ENCODE data around the gene TBXA2R. TPM values are rescaled to one million over a fixed set of nuclear protein-coding genes. Genes with fewer than 3 reads are reported as not detected.
"Not testable (repeated sequence)": the region's sequence is repeated elsewhere in the genome, so short reads cannot be mapped to it uniquely, and the experiment has no call there.

The TBXA2R gene
- total and polyA plus RNA-seq, 3 experiments from 2014 or later, result 1.5 to 7.6 (median 2.4) TPM

GRCh38 chr19:3649888-3650287, 43.2 kb upstream of the TBXA2R start:
- no peaks in the 10 kb centered on the region for H3K36me3 ChIP-seq (ENCODE audit: insufficient read depth, low read length)
- Mint-ChIP-seq H3K4me1 (no peaks in the 10 kb centered on the region), H3K9me3 (no peaks in the 10 kb centered on the region), H3K36me3 (peaks cover 0 to 31% (median 0%) of the 10 kb centered on the region in 3 donors), H3K27me3 (no peaks in the 10 kb centered on the region), H3K27ac (no peak overlapping the region), H3K4me3 (no peak overlapping the region)
- ChIA-PET POLR2A (no interaction called here), CTCF (no interaction called here)
- H3K27me3 ChIP-seq (ENCODE audit: insufficient read depth, low read length, poor library complexity, severe bottlenecking), result no peaks in the 10 kb centered on the region
- H3K4me1 ChIP-seq (ENCODE audit: insufficient read depth, low read length), result no peaks in the 10 kb centered on the region
- no peak overlapping the region for H3K27ac ChIP-seq (ENCODE audit: low read depth, low read length)
- no peak for DNase-seq
- no peaks in the 10 kb centered on the region for H3K9me3 ChIP-seq (ENCODE audit: low read length)
- H3K4me3 ChIP-seq (ENCODE audit: low read length), result no peak overlapping the region

- H3K9me3 Mint-ChIP-seq, result no peaks in the 10 kb centered on the region
- no peaks in the 10 kb centered on the region for H3K9me3 ChIP-seq (ENCODE audit: low read length)
- H3K4me3 Mint-ChIP-seq, result no peak overlapping the region
- H3K36me3 Mint-ChIP-seq, result peaks cover 0 to 33% (median 0%) of the 10 kb centered on the region in 3 donors
- no peaks in the 10 kb centered on the region for H3K27me3 ChIP-seq (ENCODE audit: insufficient read depth, low read length, poor library complexity, severe bottlenecking)
- H3K36me3 ChIP-seq (ENCODE audit: insufficient read depth, low read length), result no peaks in the 10 kb centered on the region
- no peaks in the 10 kb centered on the region for H3K4me1 ChIP-seq (ENCODE audit: insufficient read depth, low read length)
- POLR2A ChIA-PET, result no interaction called here
- CTCF ChIA-PET, result no interaction called here
- no peak overlapping the region for H3K4me3 ChIP-seq (ENCODE audit: low read length)
- DNase-seq, result no peak
- H3K27ac ChIP-seq (ENCODE audit: low read depth, low read length), result no peak overlapping the region
- no peaks in the 10 kb centered on the region for H3K4me1 Mint-ChIP-seq
- no peak overlapping the region for H3K27ac Mint-ChIP-seq
- H3K27me3 Mint-ChIP-seq, result no peaks in the 10 kb centered on the region
These were observed 41.6 kb upstream of the TBXA2R start for GRCh38 chr19:3648037-3648905.

GRCh38 chr19:3647102-3647501, 40.4 kb upstream of the TBXA2R start:
- H3K27me3 Mint-ChIP-seq; H3K4me3 Mint-ChIP-seq; H3K9me3 ChIP-seq (ENCODE audit: low read length); H3K4me1 Mint-ChIP-seq; CTCF ChIA-PET; H3K4me3 ChIP-seq (ENCODE audit: low read length); H3K27ac ChIP-seq (ENCODE audit: low read depth, low read length); H3K27ac Mint-ChIP-seq; POLR2A ChIA-PET; H3K36me3 ChIP-seq (ENCODE audit: insufficient read depth, low read length); DNase-seq; H3K27me3 ChIP-seq (ENCODE audit: insufficient read depth, low read length, poor library complexity, severe bottlenecking); H3K4me1 ChIP-seq (ENCODE audit: insufficient read depth, low read length); H3K9me3 Mint-ChIP-seq: not testable (repeated sequence)
- H3K36me3 Mint-ChIP-seq, result peaks cover 0 to 37% (median 2%) of the 10 kb centered on the region in 3 donors

DNA sequence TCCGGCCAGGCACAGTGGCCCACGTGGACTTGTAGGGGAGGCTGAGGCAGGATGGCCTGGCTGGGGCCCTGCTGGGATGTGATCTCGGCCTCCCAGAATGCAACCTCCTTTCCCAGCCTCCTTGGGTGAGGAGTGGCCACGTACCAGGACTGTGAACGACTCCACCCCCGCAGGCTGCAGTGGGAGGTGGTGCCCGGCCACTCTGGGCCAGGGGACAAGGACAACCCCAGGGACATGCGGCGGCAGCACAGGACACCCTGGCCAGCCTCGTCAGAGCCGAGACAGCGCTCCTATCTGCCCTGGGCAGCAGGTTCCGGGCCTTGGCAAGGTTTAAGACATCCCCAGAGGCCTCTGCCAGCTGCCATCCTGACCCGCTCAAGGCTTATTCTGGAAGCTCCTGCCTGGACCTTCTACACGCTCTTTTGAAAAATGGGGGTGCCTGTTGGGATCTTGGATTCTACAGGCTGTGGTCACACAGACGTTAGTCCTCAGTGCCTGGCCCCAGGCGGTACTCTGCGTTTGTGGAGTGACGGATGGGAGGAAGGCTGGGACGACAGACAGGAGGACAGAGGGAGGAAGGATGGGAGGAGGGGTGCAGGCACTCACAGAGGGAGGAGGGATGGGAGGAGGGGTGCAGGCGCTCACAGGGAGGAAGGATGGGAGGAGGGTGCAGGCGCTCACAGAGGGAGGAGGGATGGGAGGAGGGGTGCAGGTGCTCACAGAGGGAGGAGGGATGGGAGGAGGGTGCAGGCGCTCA, 39.8 kb upstream of the TBXA2R start:
- CTCF ChIA-PET, result no interaction called here
- Histone ChIP-seq H3K4me1 (ENCODE audit: insufficient read depth, low read length) (no peaks in the 10 kb centered on the region), H3K9me3 (ENCODE audit: low read length) (no peaks in the 10 kb centered on the region), H3K27ac (ENCODE audit: low read depth, low read length) (no peak overlapping the region), H3K36me3 (ENCODE audit: insufficient read depth, low read length) (no peaks in the 10 kb centered on the region), H3K27me3 (ENCODE audit: insufficient read depth, low read length, poor library complexity, severe bottlenecking) (no peaks in the 10 kb centered on the region), H3K4me3 (ENCODE audit: low read length) (no peak overlapping the region)
- POLR2A ChIA-PET, result no interaction called here
- Mint-ChIP-seq H3K9me3 (no peaks in the 10 kb centered on the region), H3K36me3 (peaks cover 0 to 38% (median 2%) of the 10 kb centered on the region in 3 donors), H3K27ac (peak overlapping the region in 1 of 8 donors; percentile 31), H3K4me1 (no peaks in the 10 kb centered on the region), H3K4me3 (no peak overlapping the region), H3K27me3 (no peaks in the 10 kb centered on the region)
- DNase-seq, result no peak

DNA sequence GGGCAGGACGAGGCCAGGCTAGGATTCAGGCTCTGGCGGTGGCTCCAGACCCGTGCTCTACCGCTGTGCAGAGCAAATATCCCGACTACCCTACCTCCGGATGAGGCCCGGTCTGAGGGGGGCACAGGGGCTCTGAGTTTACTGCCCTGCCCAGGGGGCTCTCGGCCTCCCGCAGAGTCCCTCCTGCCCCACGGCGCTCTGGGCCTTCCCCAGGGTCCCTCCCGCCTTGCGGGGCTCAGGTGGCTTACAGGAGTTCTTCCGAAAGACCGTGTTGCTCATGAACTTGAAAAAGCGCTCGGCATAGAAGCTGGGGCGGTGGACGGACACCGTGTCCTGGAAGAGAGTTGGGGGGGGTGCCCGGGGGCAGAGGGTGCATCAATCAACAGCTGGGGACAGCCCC, 39.1 kb upstream of the TBXA2R start:
- Histone ChIP-seq H3K27ac (ENCODE audit: low read depth, low read length) (no peak overlapping the region), H3K9me3 (ENCODE audit: low read length) (no peaks in the 10 kb centered on the region), H3K4me3 (ENCODE audit: low read length) (no peak overlapping the region), H3K36me3 (ENCODE audit: insufficient read depth, low read length) (no peaks in the 10 kb centered on the region), H3K27me3 (ENCODE audit: insufficient read depth, low read length, poor library complexity, severe bottlenecking) (no peaks in the 10 kb centered on the region), H3K4me1 (ENCODE audit: insufficient read depth, low read length) (no peaks in the 10 kb centered on the region)
- DNase-seq, result no peak
- Mint-ChIP-seq H3K4me3 (no peak overlapping the region), H3K27ac (no peak overlapping the region), H3K9me3 (no peaks in the 10 kb centered on the region), H3K4me1 (no peaks in the 10 kb centered on the region), H3K36me3 (peaks cover 0 to 36% (median 2%) of the 10 kb centered on the region in 3 donors), H3K27me3 (no peaks in the 10 kb centered on the region)
- ChIA-PET CTCF (no interaction called here), POLR2A (no interaction called here)

DNA sequence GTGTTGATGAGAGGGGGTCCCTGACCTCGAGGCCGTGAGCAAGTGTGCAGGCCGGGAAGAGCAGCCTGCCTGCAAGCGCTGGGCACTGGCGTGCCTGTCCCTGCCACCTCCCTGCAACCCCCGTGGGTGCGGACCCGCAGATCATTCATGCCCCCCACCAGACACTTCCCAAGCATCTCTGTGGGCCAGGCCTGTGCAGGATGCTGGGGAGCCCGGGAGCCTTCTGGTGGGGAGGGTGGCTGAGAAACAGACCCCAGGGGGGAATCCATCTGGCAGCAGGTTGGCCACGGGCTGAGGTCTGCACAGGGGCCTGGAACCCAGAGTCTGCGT, 38.4 kb upstream of the TBXA2R start:
- H3K9me3 Mint-ChIP-seq, result no peaks in the 10 kb centered on the region
- H3K4me1 ChIP-seq (ENCODE audit: insufficient read depth, low read length), result no peaks in the 10 kb centered on the region
- H3K4me3 Mint-ChIP-seq, result no peak overlapping the region
- no peak for DNase-seq
- H3K36me3 Mint-ChIP-seq, result peaks cover 0 to 32% (median 2%) of the 10 kb centered on the region in 3 donors
- H3K27me3 ChIP-seq (ENCODE audit: insufficient read depth, low read length, poor library complexity, severe bottlenecking), result no peaks in the 10 kb centered on the region
- no peak overlapping the region for H3K27ac ChIP-seq (ENCODE audit: low read depth, low read length)
- no peak overlapping the region for H3K4me3 ChIP-seq (ENCODE audit: low read length)
- ChIA-PET CTCF (no interaction called here), POLR2A (no interaction called here)
- no peak overlapping the region for H3K27ac Mint-ChIP-seq
- H3K4me1 Mint-ChIP-seq, result no peaks in the 10 kb centered on the region
- no peaks in the 10 kb centered on the region for H3K36me3 ChIP-seq (ENCODE audit: insufficient read depth, low read length)
- no peaks in the 10 kb centered on the region for H3K27me3 Mint-ChIP-seq
- no peaks in the 10 kb centered on the region for H3K9me3 ChIP-seq (ENCODE audit: low read length)

- no peaks in the 10 kb centered on the region for H3K27me3 Mint-ChIP-seq
- H3K4me1 Mint-ChIP-seq, result no peaks in the 10 kb centered on the region
- Histone ChIP-seq H3K9me3 (ENCODE audit: low read length) (no peaks in the 10 kb centered on the region), H3K27me3 (ENCODE audit: insufficient read depth, low read length, poor library complexity, severe bottlenecking) (no peaks in the 10 kb centered on the region), H3K4me1 (ENCODE audit: insufficient read depth, low read length) (no peaks in the 10 kb centered on the region), H3K27ac (ENCODE audit: low read depth, low read length) (no peak overlapping the region), H3K36me3 (ENCODE audit: insufficient read depth, low read length) (no peaks in the 10 kb centered on the region), H3K4me3 (ENCODE audit: low read length) (no peak overlapping the region)
- no peak overlapping the region for H3K4me3 Mint-ChIP-seq
- H3K9me3 Mint-ChIP-seq, result no peaks in the 10 kb centered on the region
- peak overlapping the region in 1 of 8 donors; percentile 10 for H3K27ac Mint-ChIP-seq
- H3K36me3 Mint-ChIP-seq, result peaks cover 0 to 37% (median 3%) of the 10 kb centered on the region in 3 donors
- POLR2A ChIA-PET, result no interaction called here
- no peak for DNase-seq
- CTCF ChIA-PET, result no interaction called here
These were observed 37.8 kb upstream of the TBXA2R start for GRCh38 chr19:3644351-3645066.

DNA sequence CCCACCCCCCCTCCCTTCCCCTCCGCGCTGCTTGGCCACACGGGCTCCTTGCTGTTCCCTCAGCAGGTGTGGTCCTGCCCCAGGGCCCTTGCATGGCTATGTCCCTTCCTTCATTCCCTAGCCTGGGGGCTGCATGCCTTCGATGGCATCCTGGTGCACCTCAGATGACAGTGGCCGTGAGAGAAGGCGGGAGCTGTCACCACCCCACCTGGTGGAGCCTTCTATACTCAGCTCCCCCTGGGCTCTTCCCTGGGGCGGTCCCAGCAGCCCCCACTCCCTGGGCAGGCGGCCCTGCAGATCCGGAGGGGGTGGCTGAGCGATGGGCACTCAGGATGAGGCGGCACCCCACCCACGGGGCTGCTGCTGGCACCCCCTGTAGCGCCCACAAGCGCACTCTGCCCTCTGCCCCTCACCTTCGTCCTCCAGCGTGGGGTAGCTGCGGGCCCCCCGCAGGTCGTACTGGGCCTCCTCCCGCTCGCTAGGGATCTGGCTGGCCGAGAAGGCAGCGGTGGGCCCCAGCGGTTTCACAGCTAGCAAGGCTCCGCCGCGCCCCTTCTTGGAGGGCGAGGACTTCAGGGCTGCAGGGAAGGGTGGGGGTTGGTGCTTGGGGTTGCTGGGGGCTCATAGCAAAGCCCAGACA, 37.1 kb upstream of the TBXA2R start:
- Mint-ChIP-seq H3K4me1 (no peaks in the 10 kb centered on the region), H3K9me3 (no peaks in the 10 kb centered on the region), H3K36me3 (peaks cover 0 to 41% (median 3%) of the 10 kb centered on the region in 3 donors), H3K27ac (no peak overlapping the region), H3K4me3 (no peak overlapping the region), H3K27me3 (no peaks in the 10 kb centered on the region)
- Histone ChIP-seq H3K4me1 (ENCODE audit: insufficient read depth, low read length) (no peaks in the 10 kb centered on the region), H3K9me3 (ENCODE audit: low read length) (no peaks in the 10 kb centered on the region), H3K4me3 (ENCODE audit: low read length) (no peak overlapping the region), H3K27me3 (ENCODE audit: insufficient read depth, low read length, poor library complexity, severe bottlenecking) (no peaks in the 10 kb centered on the region), H3K27ac (ENCODE audit: low read depth, low read length) (no peak overlapping the region), H3K36me3 (ENCODE audit: insufficient read depth, low read length) (no peaks in the 10 kb centered on the region)
- DNase-seq, result no peak
- ChIA-PET CTCF (no interaction called here), POLR2A (no interaction called here)
